SK-N-SH treated with all-trans-retinoic acid at 6 μM for 48 hours (cell line): ENCODE data around the gene DDA1.

Experiments used
- ARNTL ChIP-seq: fragments of 450-650 bp; formaldehyde crosslinking; IDR thresholded peaks from 2 replicates; pipeline ENCODE4 v1.5.0; 2020; ENCODE audit warnings: low read depth, mild to moderate bottlenecking, moderate library complexity, borderline replicate concordance
- RARB ChIP-seq: fragments of 250-450 bp; sonication (Bioruptor Pico); IDR thresholded peaks from 2 replicates; pipeline ENCODE4 v1.8.0; 2021; ENCODE audit warnings: mild to moderate bottlenecking, moderate library complexity
- SNAI2 ChIP-seq: fragments of 250-450 bp; sonication (Bioruptor Pico); IDR thresholded peaks from 2 replicates; pipeline ENCODE4 v1.5.0; 2020; ENCODE audit warnings: mild to moderate bottlenecking, moderate library complexity
- TF ChIP-seq, protein P1 (sequence below): fragments of 250-450 bp; sonication (Bioruptor Pico); IDR thresholded peaks from 2 replicates; pipeline ENCODE4 v1.5.1; 2021; ENCODE audit warnings: mild to moderate bottlenecking, moderate library complexity
- TF ChIP-seq, protein P2 (sequence below): fragments of 250-450 bp; sonication (Bioruptor Pico); IDR thresholded peaks from 2 replicates; pipeline ENCODE4 v1.8.0; 2020; ENCODE audit warnings: mild to moderate bottlenecking, moderate library complexity, borderline replicate concordance
- TF ChIP-seq, protein P3 (sequence below): fragments of 250-450 bp; sonication (Bioruptor Pico); IDR thresholded peaks from 2 replicates; pipeline ENCODE4 v1.5.1; 2020; ENCODE audit warnings: low read depth, mild to moderate bottlenecking, moderate library complexity
- TF ChIP-seq, protein P4 (sequence below): fragments of 250-450 bp; sonication (Bioruptor Pico); IDR thresholded peaks from 2 replicates; pipeline ENCODE4 v1.5.0; 2020; ENCODE audit warnings: mild to moderate bottlenecking, moderate library complexity

DNA sequence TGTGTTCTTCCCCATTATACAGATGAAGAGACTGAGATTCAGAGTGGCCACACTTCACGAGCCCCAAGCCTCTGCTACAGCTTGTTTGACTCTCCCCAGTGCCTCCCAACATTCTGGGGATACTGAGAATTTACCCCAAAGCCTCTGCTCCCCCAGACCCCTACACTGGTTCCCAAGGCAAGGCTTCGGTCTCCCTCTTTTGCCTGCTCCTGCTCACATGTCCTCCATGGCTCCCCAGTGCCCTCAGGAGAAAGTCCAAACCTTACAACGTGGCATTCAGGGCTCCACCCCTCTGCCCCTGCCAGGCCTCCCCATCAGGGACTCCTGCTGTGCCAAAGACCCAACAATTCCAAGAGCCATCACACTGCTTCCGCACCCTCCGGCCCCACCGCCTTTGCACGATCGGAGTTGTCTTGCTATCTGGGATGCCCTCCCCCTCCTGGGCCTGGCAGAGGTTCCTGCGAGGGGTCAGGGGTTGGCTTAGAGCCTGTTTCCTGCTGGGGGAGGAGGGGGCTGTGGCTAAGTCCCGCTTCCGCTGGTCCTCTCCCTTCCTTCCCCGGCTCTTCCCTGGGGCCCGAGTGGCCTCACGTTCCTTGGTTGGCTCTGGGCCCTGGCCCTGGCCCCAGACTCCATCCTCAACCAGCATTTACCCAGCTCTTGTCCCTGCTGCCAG lies 43.4 kb downstream of the DDA1 start:
- TF ChIP-seq, protein P1, sequence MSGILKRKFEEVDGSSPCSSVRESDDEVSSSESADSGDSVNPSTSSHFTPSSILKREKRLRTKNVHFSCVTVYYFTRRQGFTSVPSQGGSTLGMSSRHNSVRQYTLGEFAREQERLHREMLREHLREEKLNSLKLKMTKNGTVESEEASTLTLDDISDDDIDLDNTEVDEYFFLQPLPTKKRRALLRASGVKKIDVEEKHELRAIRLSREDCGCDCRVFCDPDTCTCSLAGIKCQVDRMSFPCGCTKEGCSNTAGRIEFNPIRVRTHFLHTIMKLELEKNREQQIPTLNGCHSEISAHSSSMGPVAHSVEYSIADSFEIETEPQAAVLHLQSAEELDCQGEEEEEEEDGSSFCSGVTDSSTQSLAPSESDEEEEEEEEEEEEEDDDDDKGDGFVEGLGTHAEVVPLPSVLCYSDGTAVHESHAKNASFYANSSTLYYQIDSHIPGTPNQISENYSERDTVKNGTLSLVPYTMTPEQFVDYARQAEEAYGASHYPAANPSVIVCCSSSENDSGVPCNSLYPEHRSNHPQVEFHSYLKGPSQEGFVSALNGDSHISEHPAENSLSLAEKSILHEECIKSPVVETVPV (CRISPR knock-in tag), result no peak
- TF ChIP-seq, protein P2, sequence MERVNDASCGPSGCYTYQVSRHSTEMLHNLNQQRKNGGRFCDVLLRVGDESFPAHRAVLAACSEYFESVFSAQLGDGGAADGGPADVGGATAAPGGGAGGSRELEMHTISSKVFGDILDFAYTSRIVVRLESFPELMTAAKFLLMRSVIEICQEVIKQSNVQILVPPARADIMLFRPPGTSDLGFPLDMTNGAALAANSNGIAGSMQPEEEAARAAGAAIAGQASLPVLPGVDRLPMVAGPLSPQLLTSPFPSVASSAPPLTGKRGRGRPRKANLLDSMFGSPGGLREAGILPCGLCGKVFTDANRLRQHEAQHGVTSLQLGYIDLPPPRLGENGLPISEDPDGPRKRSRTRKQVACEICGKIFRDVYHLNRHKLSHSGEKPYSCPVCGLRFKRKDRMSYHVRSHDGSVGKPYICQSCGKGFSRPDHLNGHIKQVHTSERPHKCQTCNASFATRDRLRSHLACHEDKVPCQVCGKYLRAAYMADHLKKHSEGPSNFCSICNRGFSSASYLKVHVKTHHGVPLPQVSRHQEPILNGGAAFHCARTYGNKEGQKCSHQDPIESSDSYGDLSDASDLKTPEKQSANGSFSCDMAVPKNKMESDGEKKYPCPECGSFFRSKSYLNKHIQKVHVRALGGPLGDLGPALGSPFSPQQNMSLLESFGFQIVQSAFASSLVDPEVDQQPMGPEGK (CRISPR knock-in tag), result no peak
- TF ChIP-seq, protein P3, sequence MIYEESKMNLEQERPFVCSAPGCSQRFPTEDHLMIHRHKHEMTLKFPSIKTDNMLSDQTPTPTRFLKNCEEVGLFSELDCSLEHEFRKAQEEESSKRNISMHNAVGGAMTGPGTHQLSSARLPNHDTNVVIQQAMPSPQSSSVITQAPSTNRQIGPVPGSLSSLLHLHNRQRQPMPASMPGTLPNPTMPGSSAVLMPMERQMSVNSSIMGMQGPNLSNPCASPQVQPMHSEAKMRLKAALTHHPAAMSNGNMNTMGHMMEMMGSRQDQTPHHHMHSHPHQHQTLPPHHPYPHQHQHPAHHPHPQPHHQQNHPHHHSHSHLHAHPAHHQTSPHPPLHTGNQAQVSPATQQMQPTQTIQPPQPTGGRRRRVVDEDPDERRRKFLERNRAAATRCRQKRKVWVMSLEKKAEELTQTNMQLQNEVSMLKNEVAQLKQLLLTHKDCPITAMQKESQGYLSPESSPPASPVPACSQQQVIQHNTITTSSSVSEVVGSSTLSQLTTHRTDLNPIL (CRISPR knock-in tag), result no peak
- TF ChIP-seq SNAI2, result no peak
- no peak for TF ChIP-seq RARB (CRISPR knock-in tag)
- TF ChIP-seq, protein P4, sequence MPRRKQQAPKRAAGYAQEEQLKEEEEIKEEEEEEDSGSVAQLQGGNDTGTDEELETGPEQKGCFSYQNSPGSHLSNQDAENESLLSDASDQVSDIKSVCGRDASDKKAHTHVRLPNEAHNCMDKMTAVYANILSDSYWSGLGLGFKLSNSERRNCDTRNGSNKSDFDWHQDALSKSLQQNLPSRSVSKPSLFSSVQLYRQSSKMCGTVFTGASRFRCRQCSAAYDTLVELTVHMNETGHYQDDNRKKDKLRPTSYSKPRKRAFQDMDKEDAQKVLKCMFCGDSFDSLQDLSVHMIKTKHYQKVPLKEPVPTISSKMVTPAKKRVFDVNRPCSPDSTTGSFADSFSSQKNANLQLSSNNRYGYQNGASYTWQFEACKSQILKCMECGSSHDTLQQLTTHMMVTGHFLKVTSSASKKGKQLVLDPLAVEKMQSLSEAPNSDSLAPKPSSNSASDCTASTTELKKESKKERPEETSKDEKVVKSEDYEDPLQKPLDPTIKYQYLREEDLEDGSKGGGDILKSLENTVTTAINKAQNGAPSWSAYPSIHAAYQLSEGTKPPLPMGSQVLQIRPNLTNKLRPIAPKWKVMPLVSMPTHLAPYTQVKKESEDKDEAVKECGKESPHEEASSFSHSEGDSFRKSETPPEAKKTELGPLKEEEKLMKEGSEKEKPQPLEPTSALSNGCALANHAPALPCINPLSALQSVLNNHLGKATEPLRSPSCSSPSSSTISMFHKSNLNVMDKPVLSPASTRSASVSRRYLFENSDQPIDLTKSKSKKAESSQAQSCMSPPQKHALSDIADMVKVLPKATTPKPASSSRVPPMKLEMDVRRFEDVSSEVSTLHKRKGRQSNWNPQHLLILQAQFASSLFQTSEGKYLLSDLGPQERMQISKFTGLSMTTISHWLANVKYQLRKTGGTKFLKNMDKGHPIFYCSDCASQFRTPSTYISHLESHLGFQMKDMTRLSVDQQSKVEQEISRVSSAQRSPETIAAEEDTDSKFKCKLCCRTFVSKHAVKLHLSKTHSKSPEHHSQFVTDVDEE, result no peak
- no peak for TF ChIP-seq ARNTL (CRISPR knock-in tag)
